WTC11 (cell line): ENCODE data around the gene JAZF1.

Experiments used
- ATF1 ChIP-seq: sonication (generic); formaldehyde crosslinking; IDR thresholded peaks from 2 replicates; pipeline ENCODE4 v1.8.1; 2023; ENCODE audit warnings: mild to moderate bottlenecking, moderate library complexity, missing genetic modification reagents
- ATF3 ChIP-seq: sonication (generic); formaldehyde crosslinking; conservative IDR thresholded peaks from 2 replicates; pipeline ENCODE4 v1.8.1; 2022; ENCODE audit warnings: mild to moderate bottlenecking, missing genetic modification reagents
- CTCF ChIP-seq: fragments of 200-600 bp; IDR thresholded peaks from 2 replicates; pipeline ENCODE4 v1.8.0; 2022; ENCODE audit warnings: antibody characterized with exemption
- E2F1 ChIP-seq: sonication (generic); formaldehyde crosslinking; IDR thresholded peaks from 2 replicates; pipeline ENCODE4 v1.8.0; 2022; ENCODE audit warnings: mild to moderate bottlenecking, missing genetic modification reagents
- ELF4 ChIP-seq: sonication (generic); formaldehyde crosslinking; IDR thresholded peaks from 2 replicates; pipeline ENCODE4 v1.8.1; 2022; ENCODE audit warnings: low read depth, mild to moderate bottlenecking, moderate library complexity, missing genetic modification reagents
- HMGA2 ChIP-seq: fragments of 250-450 bp; sonication (Bioruptor Pico); IDR thresholded peaks from 2 replicates; pipeline ENCODE4 v1.4.0; 2021; ENCODE audit warnings: mild to moderate bottlenecking, moderate library complexity
- HMGXB4 ChIP-seq: sonication (generic); formaldehyde crosslinking; IDR thresholded peaks from 2 replicates; pipeline ENCODE4 v1.8.1; 2023; ENCODE audit warnings: mild to moderate bottlenecking, moderate library complexity, missing genetic modification reagents
- JUN ChIP-seq: sonication (generic); formaldehyde crosslinking; IDR thresholded peaks from 2 replicates; pipeline ENCODE4 v1.8.0; 2023; ENCODE audit warnings: mild to moderate bottlenecking, missing genetic modification reagents
- NFE2L1 ChIP-seq: sonication (generic); formaldehyde crosslinking; IDR thresholded peaks from 2 replicates; pipeline ENCODE4 v1.8.1; 2023; ENCODE audit warnings: missing genetic modification reagents
- NR3C1 ChIP-seq: sonication (generic); formaldehyde crosslinking; conservative IDR thresholded peaks from 2 replicates; pipeline ENCODE4 v1.8.1; 2023; ENCODE audit warnings: low read depth, mild to moderate bottlenecking, missing genetic modification reagents
- PRDM15 ChIP-seq: sonication (generic); formaldehyde crosslinking; IDR thresholded peaks from 2 replicates; pipeline ENCODE4 v1.8.0; 2022; ENCODE audit warnings: missing genetic modification reagents
- STAT6 ChIP-seq: sonication (generic); formaldehyde crosslinking; conservative IDR thresholded peaks from 2 replicates; pipeline ENCODE4 v1.8.1; 2023; ENCODE audit warnings: mild to moderate bottlenecking, low read depth, missing genetic modification reagents, moderate library complexity
- ZNF219 ChIP-seq: sonication (generic); formaldehyde crosslinking; IDR thresholded peaks from 2 replicates; pipeline ENCODE4 v1.8.0; 2023; ENCODE audit warnings: missing genetic modification reagents, mild to moderate bottlenecking, borderline replicate concordance
- ZNF423 ChIP-seq: fragments of 250-450 bp; sonication (Bioruptor Pico); IDR thresholded peaks from 2 replicates; pipeline ENCODE4 v2.1.2; 2022; ENCODE audit warnings: mild to moderate bottlenecking, moderate library complexity

- TF ChIP-seq CTCF = no peak
- TF ChIP-seq STAT6 = no peak
- no peak for TF ChIP-seq ZNF219
- TF ChIP-seq ATF3 = no peak
- TF ChIP-seq NFE2L1 (CRISPR knock-in tag) = no peak
- no peak for TF ChIP-seq ZNF423 (CRISPR knock-in tag)
- no peak for TF ChIP-seq HMGA2
- no peak for TF ChIP-seq JUN (CRISPR knock-in tag)
- no peak for TF ChIP-seq NR3C1 (CRISPR knock-in tag)
- TF ChIP-seq E2F1 (CRISPR knock-in tag) = no peak
- TF ChIP-seq HMGXB4 (CRISPR knock-in tag) = no peak
- TF ChIP-seq ELF4 (CRISPR knock-in tag) = no peak
- TF ChIP-seq PRDM15 = no peak
- no peak for TF ChIP-seq ATF1 (CRISPR knock-in tag)
Observed at GRCh38 chr7:27835376-27835775, 345.2 kb downstream of the JAZF1 start.
